Small intestine (tissue), 7 donors: ENCODE measurements around the gene UPK3BL1. TPM values are rescaled to one million over a fixed set of nuclear protein-coding genes. Genes with fewer than 3 reads are reported as not detected.
"Not testable (repeated sequence)": the region's sequence is repeated elsewhere in the genome, so short reads cannot be mapped to it uniquely, and the experiment has no call there.

Experiments
- DNase-seq, 2 donors: peaks; one replicate each; pipeline versions ENCODE4 v3.0.0 to v3.0.0-alpha.2; 2013
- FAIRE-seq: peaks from 2 replicates; lab custom pipeline; 2012; peaks lifted over from hg19 to GRCh38; lab: Jason Lieb, UNC
- H3K27ac ChIP-seq, 3 donors: one replicate each; pipeline ENCODE4 v1.5.1; 2013; ENCODE audit warnings: low read length in 2 of 3, mild to moderate bottlenecking in 2 of 3, control low read depth in 1 of 3, inconsistent platforms in 1 of 3, low read depth in 1 of 3, moderate library complexity in 1 of 3
- H3K27me3 ChIP-seq, 3 donors: one replicate each; pipeline ENCODE4 v1.6.1; 2013; ENCODE audit warnings: low read length in 3 of 3, inconsistent platforms in 1 of 3; ENCODE audit not compliant: control insufficient read depth in 3 of 3, insufficient read depth in 3 of 3
- H3K36me3 ChIP-seq, 3 donors: one replicate each; pipeline ENCODE4 v1.6.1; 2013; ENCODE audit warnings: low read length in 3 of 3, inconsistent platforms in 1 of 3, low read depth in 1 of 3, mild to moderate bottlenecking in 1 of 3, moderate library complexity in 1 of 3; ENCODE audit not compliant: control insufficient read depth in 3 of 3, insufficient read depth in 2 of 3
- H3K4me1 ChIP-seq, 3 donors: one replicate each; pipeline ENCODE4 v1.6.1; 2013; ENCODE audit warnings: low read length in 2 of 3, inconsistent platforms in 1 of 3, low read depth in 1 of 3, mild to moderate bottlenecking in 1 of 3, moderate library complexity in 1 of 3; ENCODE audit not compliant: control insufficient read depth in 3 of 3, insufficient read depth in 2 of 3
- H3K4me3 ChIP-seq, 3 donors: one replicate each; pipeline ENCODE4 v1.5.1; 2013; ENCODE audit warnings: low read length in 3 of 3, control low read depth in 1 of 3, inconsistent platforms in 1 of 3, low read depth in 1 of 3, mild to moderate bottlenecking in 1 of 3, moderate library complexity in 1 of 3
- H3K9me3 ChIP-seq, 2 donors: one replicate each; pipeline ENCODE4 v1.6.1; 2013; ENCODE audit warnings: low read depth in 1 of 2, low read length in 1 of 2; ENCODE audit not compliant: control insufficient read depth in 2 of 2, insufficient read depth in 1 of 2
- WGBS, 3 donors: extraction: QIAGEN DNeasy Blood & Tissue Kit; methylation state at CpG; one replicate each; pipeline ENCODE4 v1.1.7; 2013; 5-methylcytosine and 5-hydroxymethylcytosine counted together
- polyA plus RNA-seq, 4 donors: library from polyadenylated mRNA; stranded (reverse) in 3 of 4; unstranded in 1 of 4; fragments of 200-250 nt in 3 of 4; fragments of 120-200 nt in 1 of 4; gene quantifications; one replicate each; pipeline versions ENCODE4 v1.2.1 to v1.2.3, GENCODE V29; 2013
- donor health status: healthy with polysubstance abuse.
- donor health status: control.
- donor health status: control.
- donor health status: Bipolar disorder and iron deficiency.
- donor health status: healthy.

The UPK3BL1 gene
- polyA plus RNA-seq, 4 donors = 21.3 to 84.0 (median 54.3) TPM

DNA sequence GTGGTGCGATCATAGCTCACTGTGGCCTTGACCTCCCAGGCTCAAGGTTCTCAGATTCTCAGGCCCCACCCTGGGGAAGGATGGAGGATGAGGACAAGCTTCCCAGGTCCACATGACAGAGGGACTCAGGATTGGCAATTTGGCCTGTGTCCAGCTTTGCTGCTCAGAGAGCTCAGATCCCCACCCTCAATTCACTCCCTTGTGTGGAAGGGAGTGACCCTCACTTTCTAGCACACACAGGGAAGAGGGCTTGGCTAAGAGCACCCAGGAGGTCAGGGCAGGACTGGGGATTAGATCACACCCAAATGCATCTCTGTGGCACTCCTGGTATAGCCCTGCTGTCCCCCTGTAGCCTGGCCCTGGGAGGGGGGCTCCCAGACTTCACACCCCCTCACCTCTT lies 813 bp upstream of the UPK3BL1 start:
- not testable (repeated sequence) for FAIRE-seq, H3K4me3 ChIP-seq, H3K4me1 ChIP-seq, DNase-seq, H3K9me3 ChIP-seq, H3K27me3 ChIP-seq, H3K27ac ChIP-seq, H3K36me3 ChIP-seq
- WGBS, 3 donors = no CpG with 5 or more reads among the region's 1 CpG

- H3K27me3 ChIP-seq, H3K36me3 ChIP-seq, H3K4me1 ChIP-seq, H3K27ac ChIP-seq, FAIRE-seq, H3K9me3 ChIP-seq, H3K4me3 ChIP-seq: not testable (repeated sequence)
- 90 to 96% (median 94%) methylated on average over 7 to 8 of the region's 11 CpGs for WGBS, 3 donors
- DNase-seq = peak in 1 of 2 donors; percentile 0
Observed at GRCh38 chr7:102638848-102639247, 3.7 kb downstream of the UPK3BL1 start.

GRCh38 chr7:102636956-102637355 lies 5.6 kb downstream of the UPK3BL1 start:
- not testable (repeated sequence) for H3K36me3 ChIP-seq, H3K27ac ChIP-seq, H3K4me3 ChIP-seq, DNase-seq, H3K4me1 ChIP-seq, H3K27me3 ChIP-seq, FAIRE-seq, H3K9me3 ChIP-seq
- 86 to 96% (median 94%) methylated on average over 7 to 8 of the region's 13 CpGs for whole genome bisulfite sequencing, 3 donors

GRCh38 chr7:102635354-102635753 lies 7.2 kb downstream of the UPK3BL1 start:
- 69 to 100% methylated on average over 3 of the region's 5 CpGs; no CpG with 5 or more reads in 1 of the 3 donors for WGBS, 3 donors

DNA sequence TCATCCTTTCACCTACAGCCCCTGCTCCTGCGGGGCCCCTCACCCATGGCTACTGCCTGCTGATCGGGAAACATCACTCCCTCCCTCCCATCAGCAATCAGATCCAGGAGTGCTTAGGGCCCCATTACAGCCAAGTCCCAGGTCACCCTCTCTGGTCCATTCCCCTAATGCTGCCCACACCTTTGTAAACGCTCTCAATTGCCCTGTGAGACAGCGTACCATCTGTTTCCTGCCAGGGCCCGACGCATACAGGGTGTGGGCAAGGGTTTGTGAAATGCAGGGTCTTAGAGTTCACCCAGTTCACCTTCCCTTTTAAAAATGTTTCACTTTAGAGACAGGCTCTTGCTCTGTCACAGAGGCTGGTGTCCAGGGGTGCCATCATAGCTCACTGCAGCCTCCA lies 8.3 kb downstream of the UPK3BL1 start:
- DNase-seq, H3K36me3 ChIP-seq, FAIRE-seq: not testable (repeated sequence)

More at GRCh38 chr7:102635354-102635753, 7.2 kb downstream of the UPK3BL1 start:
- H3K4me1 ChIP-seq, H3K4me3 ChIP-seq, DNase-seq, H3K9me3 ChIP-seq, H3K27ac ChIP-seq, H3K36me3 ChIP-seq, FAIRE-seq, H3K27me3 ChIP-seq: not testable (repeated sequence)

DNA sequence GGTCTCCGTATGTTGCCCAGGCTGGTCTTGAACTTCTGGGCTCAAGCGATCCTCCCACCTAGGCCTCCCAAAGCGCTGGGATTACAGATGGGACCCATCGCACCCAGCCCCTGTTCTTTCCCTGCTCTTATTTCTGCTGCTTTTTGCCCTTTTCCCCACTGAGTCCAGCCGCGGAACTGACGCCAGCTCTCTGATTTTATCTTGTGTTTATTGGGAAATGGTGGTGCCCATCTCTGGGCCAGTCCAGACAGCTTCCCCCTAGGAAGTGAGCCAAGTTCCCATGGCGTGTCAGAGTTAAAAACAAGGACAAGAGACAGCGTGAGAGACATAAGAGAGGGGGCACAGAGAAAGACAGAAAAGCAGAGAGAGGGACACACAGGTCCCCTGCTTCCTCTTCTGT lies 12.0 kb downstream of the UPK3BL1 start:
- H3K27me3 ChIP-seq, DNase-seq, H3K9me3 ChIP-seq, H3K27ac ChIP-seq, FAIRE-seq, H3K4me1 ChIP-seq, H3K4me3 ChIP-seq, H3K36me3 ChIP-seq: not testable (repeated sequence)
- 59 to 84% (median 76%) methylated on average over 3 to 5 of the region's 9 CpGs for WGBS, 3 donors

More for the DNA sequence above, 8.3 kb downstream of the UPK3BL1 start:
- H3K9me3 ChIP-seq, H3K4me1 ChIP-seq, H3K27me3 ChIP-seq, H3K27ac ChIP-seq, H3K4me3 ChIP-seq: not testable (repeated sequence)
- WGBS, 3 donors = 84 to 86% (median 85%) methylated on average over 2 of the region's 6 CpGs

- not testable (repeated sequence) for H3K4me3 ChIP-seq, H3K36me3 ChIP-seq, DNase-seq, FAIRE-seq, H3K27me3 ChIP-seq, H3K4me1 ChIP-seq, H3K27ac ChIP-seq, H3K9me3 ChIP-seq
- no CpG with 5 or more reads among the region's 8 CpGs for WGBS, 3 donors
Observed at GRCh38 chr7:102627271-102627904, 15.2 kb downstream of the UPK3BL1 start.

DNA sequence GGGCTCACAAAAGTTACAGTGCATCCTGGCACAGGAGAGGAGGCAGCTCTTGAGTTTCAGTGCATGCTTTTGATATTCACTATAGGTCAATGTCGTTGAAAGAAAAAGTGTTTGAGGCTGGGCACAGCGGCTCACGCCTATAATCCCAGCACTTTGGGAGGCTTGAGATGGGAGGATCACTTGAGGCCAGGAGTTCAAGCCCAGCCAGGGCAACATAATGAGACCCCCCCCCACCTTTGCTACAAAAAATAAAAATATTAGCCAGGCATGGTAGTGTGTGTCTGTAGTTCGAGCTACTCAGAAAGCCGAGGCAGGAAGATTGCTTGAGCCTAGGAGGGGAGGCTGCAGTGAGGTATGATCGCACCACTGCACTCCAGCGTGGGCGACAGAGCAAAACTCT lies 24.5 kb downstream of the UPK3BL1 start:
- not testable (repeated sequence) for H3K9me3 ChIP-seq, H3K27me3 ChIP-seq, H3K4me1 ChIP-seq, FAIRE-seq, H3K27ac ChIP-seq, H3K4me3 ChIP-seq, H3K36me3 ChIP-seq, DNase-seq
- 66 to 86% (median 82%) methylated on average over 3 to 4 of the region's 8 CpGs for WGBS, 3 donors
